IMR-90 (cell line): Measurements from ENCODE around the gene MARF1. TPM values are rescaled to one million over a fixed set of nuclear protein-coding genes. Genes with fewer than 3 reads are reported as not detected.

ENCODE experiments used
- ATAC-seq: fragments of 200-7000 bp; cut with Tn5 transposase; 2 replicates; pipeline ENCODE4 v1.9.1; 2020; ENCODE audit warnings: low read depth, mild to moderate bottlenecking, moderate library complexity
- BruUV-seq: library from RNA; stranded (reverse); fragments of 400-500 nt; replicated peaks from 2 replicates; lab custom pipeline; 2021; lab: Mats Ljungman, UMichigan
- CTCF ChIA-PET: fragments of 300-600 bp; formaldehyde crosslinking; extraction: SDS; loops from one replicate; lab custom pipeline; 2021; ENCODE audit warnings: antibody characterized with exemption; lab: Yijun Ruan, JAX
- POLR2A ChIA-PET: fragments of 300-600 bp; sonication (Branson Sonifier 250); formaldehyde crosslinking; loops from one replicate; lab custom pipeline; 2022; ENCODE audit warnings: antibody characterized with exemption; ENCODE audit not compliant: unreplicated experiment; lab: Charles Lee
- DNase-seq: peaks from one replicate; pipeline ENCODE4 v3.0.0; 2013
- H2AFZ ChIP-seq: replicated peaks from 2 replicates; pipeline ENCODE3; 2013; ENCODE audit warnings: low read length, mild to moderate bottlenecking; ENCODE audit not compliant: poor library complexity
- H2AK5ac ChIP-seq: 2 replicates; pipeline ENCODE4 v1.6.1; 2013; ENCODE audit warnings: low read depth, low read length, inconsistent platforms
- H2AK9ac ChIP-seq: replicated peaks from 2 replicates; pipeline ENCODE3; 2013; ENCODE audit warnings: mild to moderate bottlenecking, low read depth, low read length, moderate library complexity; ENCODE audit not compliant: poor library complexity
- H2BK120ac ChIP-seq: 2 replicates; pipeline ENCODE4 v1.6.1; 2013; ENCODE audit warnings: low read depth, low read length, inconsistent platforms
- H2BK15ac ChIP-seq: 3 replicates; pipeline ENCODE4 v1.6.1; 2013; ENCODE audit warnings: low read depth, low read length, inconsistent platforms
- H2BK20ac ChIP-seq: 2 replicates; pipeline ENCODE4 v1.6.1; 2013; ENCODE audit warnings: low read depth, mild to moderate bottlenecking, inconsistent platforms, low read length, moderate library complexity
- H2BK5ac ChIP-seq: 2 replicates; pipeline ENCODE4 v1.6.1; 2013; ENCODE audit warnings: mild to moderate bottlenecking, low read depth, low read length, inconsistent platforms; ENCODE audit not compliant: poor library complexity, severe bottlenecking
- H3K14ac ChIP-seq: replicated peaks from 2 replicates; pipeline ENCODE4 v1.6.1; 2013; ENCODE audit warnings: low read depth, low read length, inconsistent platforms
- H3K18ac ChIP-seq: 2 replicates; pipeline ENCODE4 v1.6.1; 2013; ENCODE audit warnings: low read depth, low read length, control low read depth
- H3K23ac ChIP-seq: 2 replicates; pipeline ENCODE4 v1.6.1; 2013; ENCODE audit warnings: low read depth, low read length, inconsistent platforms
- H3K27ac ChIP-seq: 2 replicates; pipeline ENCODE4 v1.5.1; 2013; ENCODE audit warnings: mild to moderate bottlenecking, control low read depth, low read length; ENCODE audit not compliant: insufficient read depth
- H3K27me3 ChIP-seq: 2 replicates; pipeline ENCODE4 v1.6.1; 2013; ENCODE audit warnings: low read length; ENCODE audit not compliant: control insufficient read depth, insufficient read depth
- H3K36me3 ChIP-seq: 2 replicates; pipeline ENCODE4 v1.6.1; 2013; ENCODE audit warnings: low read length, mixed read lengths; ENCODE audit not compliant: control insufficient read depth, insufficient read depth
- H3K4ac ChIP-seq: 2 replicates; pipeline ENCODE4 v1.6.1; 2013; ENCODE audit warnings: low read depth, low read length, inconsistent platforms
- H3K4me1 ChIP-seq: 2 replicates; pipeline ENCODE4 v1.6.1; 2013; ENCODE audit warnings: low read length, mixed read lengths; ENCODE audit not compliant: control insufficient read depth, insufficient read depth
- H3K4me2 ChIP-seq: 2 replicates; pipeline ENCODE4 v1.6.1; 2013; ENCODE audit warnings: low read depth, mild to moderate bottlenecking, control low read depth, low read length, moderate library complexity
- H3K4me3 ChIP-seq: 2 replicates; pipeline ENCODE4 v1.5.1; 2013; ENCODE audit warnings: low read depth, mild to moderate bottlenecking, control low read depth, low read length, moderate library complexity; ENCODE audit not compliant: insufficient read depth
- H3K56ac ChIP-seq: 2 replicates; pipeline ENCODE4 v1.6.1; 2013; ENCODE audit warnings: low read length, inconsistent platforms; ENCODE audit not compliant: insufficient read depth; ENCODE audit errors: extremely low read depth
- H3K79me1 ChIP-seq, 2 experiments: 2 replicates each; pipeline ENCODE4 v1.6.1; 2013; ENCODE audit warnings: low read length in 2 of 2, inconsistent platforms in 1 of 2, low read depth in 1 of 2
- H3K9ac ChIP-seq: 2 replicates; pipeline ENCODE4 v1.6.1; 2013; ENCODE audit warnings: low read depth, low read length, control low read depth
- H3K9me1 ChIP-seq: 2 replicates; pipeline ENCODE4 v1.6.1; 2013; ENCODE audit warnings: low read length, inconsistent platforms; ENCODE audit not compliant: insufficient read depth
- H3K9me3 ChIP-seq: 2 replicates; pipeline ENCODE4 v1.6.1; 2013; ENCODE audit warnings: low read length; ENCODE audit not compliant: control insufficient read depth, insufficient read depth
- H4K20me1 ChIP-seq: 2 replicates; pipeline ENCODE4 v1.6.1; 2013; ENCODE audit warnings: low read length, inconsistent platforms; ENCODE audit not compliant: insufficient read depth
- H4K5ac ChIP-seq: 2 replicates; pipeline ENCODE4 v1.6.1; 2013; ENCODE audit warnings: mild to moderate bottlenecking, low read depth, low read length, control low read depth
- H4K8ac ChIP-seq, 2 experiments: 2 replicates each; pipeline ENCODE4 v1.6.1; 2013; ENCODE audit warnings: low read depth in 2 of 2, low read length in 2 of 2, control low read depth in 1 of 2, inconsistent platforms in 1 of 2
- H4K91ac ChIP-seq: 2 replicates; pipeline ENCODE4 v1.6.1; 2013; ENCODE audit warnings: low read depth, low read length, inconsistent platforms; ENCODE audit not compliant: insufficient read depth
- BHLHE40 ChIP-seq: fragments of 150-350 bp; IDR thresholded peaks from 2 replicates; pipeline ENCODE4 v1.6.1; 2016; ENCODE audit warnings: mild to moderate bottlenecking, low read depth, low read length
- CEBPB ChIP-seq: IDR thresholded peaks from 2 replicates; pipeline ENCODE4 v1.6.1; 2012; ENCODE audit warnings: low read depth, low read length, improper control_type of control experiment
- CHD1 ChIP-seq: IDR thresholded peaks from 2 replicates; pipeline ENCODE4 v1.6.1; 2012; ENCODE audit warnings: low read depth, low read length, improper control_type of control experiment
- CTCF ChIP-seq: conservative IDR thresholded peaks from 2 replicates; pipeline ENCODE4 v1.5.1; 2012; ENCODE audit warnings: mild to moderate bottlenecking, low read depth, low read length, improper control_type of control experiment
- FOS ChIP-seq: fragments of 150-350 bp; IDR thresholded peaks from 2 replicates; pipeline ENCODE4 v1.6.1; 2016; ENCODE audit warnings: low read depth, low read length
- MAFK ChIP-seq: IDR thresholded peaks from 2 replicates; pipeline ENCODE4 v1.6.1; 2012; ENCODE audit warnings: low read depth, low read length, improper control_type of control experiment
- MAZ ChIP-seq: IDR thresholded peaks from 2 replicates; pipeline ENCODE4 v1.6.1; 2012; ENCODE audit warnings: low read depth, mild to moderate bottlenecking, low read length, improper control_type of control experiment, moderate library complexity, borderline replicate concordance
- MXI1 ChIP-seq: IDR thresholded peaks from 2 replicates; pipeline ENCODE4 v1.6.1; 2012; ENCODE audit warnings: low read depth, mild to moderate bottlenecking, low read length, moderate library complexity, borderline replicate concordance
- POLR2A ChIP-seq: IDR thresholded peaks from 2 replicates; pipeline ENCODE4 v1.6.1; 2012; ENCODE audit warnings: mild to moderate bottlenecking, low read depth, low read length
- RAD21 ChIP-seq: IDR thresholded peaks from 2 replicates; pipeline ENCODE4 v1.6.1; 2012; ENCODE audit warnings: low read length, improper control_type of control experiment
- RFX5 ChIP-seq: IDR thresholded peaks from 2 replicates; pipeline ENCODE4 v1.8.0; 2012; ENCODE audit warnings: low read depth, mild to moderate bottlenecking, low read length, moderate library complexity
- dilution Hi-C: fragments of 300-500 bp; cut with HindIII; formaldehyde crosslinking; loops from one replicate; pipeline ENCODE4 v1.14.3; 2018; ENCODE audit warnings: low sequenced_read_pairs; ENCODE audit not compliant: unreplicated experiment
- in situ Hi-C: fragments of 300-500 bp; cut with MboI; formaldehyde crosslinking; loops from 3 replicates; pipeline ENCODE4 v1.14.3; 2019; ENCODE audit warnings: low sequenced_read_pairs, inconsistent platforms, mixed read lengths
- intact Hi-C: fragments of 100-400 bp; cut with micrococcal nuclease; formaldehyde crosslinking; loops from 2 replicates; pipeline ENCODE4 v1.10.0; 2022
- polyA plus RNA-seq, 3 experiments: library from polyadenylated mRNA; depleted of rRNA; stranded (reverse); fragments of >200 nt; gene quantifications; 2 replicates each; pipeline ENCODE4 v1.2.3, GENCODE V29; 2012; ENCODE audit warnings: low replicate concordance in 1 of 3
- total RNA-seq: library from RNA; depleted of rRNA; stranded (reverse); fragments of >200 nt; gene quantifications from 2 replicates; pipeline ENCODE4 v1.2.3, GENCODE V29; 2012
- TF ChIP-seq, protein P1 (sequence below): fragments of 150-350 bp; IDR thresholded peaks from 2 replicates; pipeline ENCODE4 v1.6.1; 2017; ENCODE audit warnings: mild to moderate bottlenecking, antibody characterized with exemption, low read length, low read depth

Gene MARF1
- total and polyA plus RNA-seq, 2 of the 4 experiments (the other 2 are of a cell fraction): 9.0 to 12.9 TPM

DNA sequence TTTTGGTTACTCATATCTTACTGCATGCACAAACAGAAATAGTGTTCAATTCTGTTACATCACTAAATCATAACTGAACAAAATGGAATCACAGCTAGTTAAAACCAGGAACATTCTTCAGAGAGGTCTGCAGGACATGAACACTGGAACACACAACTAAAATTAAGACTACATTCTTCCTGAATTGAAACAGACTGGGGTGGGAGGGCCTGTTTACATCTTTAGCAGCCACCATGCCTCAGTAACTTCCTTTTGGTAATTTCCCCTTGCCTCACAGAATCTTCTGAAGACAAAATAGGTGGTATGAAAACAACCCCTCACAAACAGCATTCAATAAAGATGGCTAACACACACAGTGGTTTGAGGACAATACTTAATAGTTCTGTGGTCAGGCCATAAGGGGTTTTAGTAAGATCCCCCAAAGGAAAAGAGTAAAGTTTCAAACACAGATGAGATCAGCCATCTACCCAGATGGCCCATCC is 6.5 kb downstream of the MARF1 start:
- Histone ChIP-seq H2BK20ac (no peak overlapping the region), H3K56ac (no peak overlapping the region), H3K36me3 (peaks cover 39% of the 10 kb centered on the region), H3K23ac (no peak overlapping the region), H3K9ac (no peak overlapping the region), H3K4me3 (no peak overlapping the region), H3K4me1 (no peaks in the 10 kb centered on the region), H2BK120ac (no peak overlapping the region), H4K5ac (no peak overlapping the region), H2BK5ac (no peak overlapping the region), H3K14ac (no peak overlapping the region), H4K91ac (no peak overlapping the region), H3K9me3 (no peaks in the 10 kb centered on the region), H2AK5ac (no peak overlapping the region), H2BK15ac (no peak overlapping the region), H3K4ac (no peak overlapping the region), H3K79me1 (peaks cover 26 to 28% of the 10 kb centered on the region in 2 experiments), H4K20me1 (no peaks in the 10 kb centered on the region; the same call in 1 of the 2 replicates), H4K8ac (no peak overlapping the region), H2AK9ac (no peak overlapping the region), H2AFZ (no peak overlapping the region), H3K27ac (no peak overlapping the region), H3K18ac (no peak overlapping the region), H3K27me3 (no peaks in the 10 kb centered on the region), H3K4me2 (no peak overlapping the region), H3K9me1 (no peaks in the 10 kb centered on the region)
- no peak for DNase-seq
- BruUV-seq: no TSS peak
- intact Hi-C loops (no loop called here), in situ Hi-C loops (no loop called here), dilution Hi-C loops (no loop called here)
- CTCF ChIA-PET: interaction anchor here (1.2 kb wide), 1 partner anchor 46 kb away, joined by 3 read pairs; no protein-coding TSS in a partner anchor
- POLR2A ChIA-PET: no interaction called here
- TF ChIP-seq CHD1: no peak
- TF ChIP-seq, protein P1, sequence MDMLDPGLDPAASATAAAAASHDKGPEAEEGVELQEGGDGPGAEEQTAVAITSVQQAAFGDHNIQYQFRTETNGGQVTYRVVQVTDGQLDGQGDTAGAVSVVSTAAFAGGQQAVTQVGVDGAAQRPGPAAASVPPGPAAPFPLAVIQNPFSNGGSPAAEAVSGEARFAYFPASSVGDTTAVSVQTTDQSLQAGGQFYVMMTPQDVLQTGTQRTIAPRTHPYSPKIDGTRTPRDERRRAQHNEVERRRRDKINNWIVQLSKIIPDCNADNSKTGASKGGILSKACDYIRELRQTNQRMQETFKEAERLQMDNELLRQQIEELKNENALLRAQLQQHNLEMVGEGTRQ: no peak
- no peak for TF ChIP-seq CEBPB
- TF ChIP-seq CTCF: no peak
- no peak for TF ChIP-seq MAZ
- no peak for TF ChIP-seq RAD21
- TF ChIP-seq POLR2A: no peak
- no peak for TF ChIP-seq FOS
- TF ChIP-seq MXI1: no peak
- no peak for TF ChIP-seq BHLHE40
- TF ChIP-seq MAFK: no peak
- no peak for TF ChIP-seq RFX5
- no peak for ATAC-seq
